GM20431 (cell line): ENCODE data around the gene GRIK1.
"Not testable (repeated sequence)": the region's sequence is repeated elsewhere in the genome, so short reads cannot be mapped to it uniquely, and the experiment has no call there.

Source experiments
- in situ Hi-C: fragments of 300-500 bp; cut with MseI, MboI; formaldehyde crosslinking; loops from one replicate; pipeline ENCODE4 v1.15.0; 2020; ENCODE audit warnings: low sequenced_read_pairs; ENCODE audit not compliant: unreplicated experiment

GRIK1 gene

DNA sequence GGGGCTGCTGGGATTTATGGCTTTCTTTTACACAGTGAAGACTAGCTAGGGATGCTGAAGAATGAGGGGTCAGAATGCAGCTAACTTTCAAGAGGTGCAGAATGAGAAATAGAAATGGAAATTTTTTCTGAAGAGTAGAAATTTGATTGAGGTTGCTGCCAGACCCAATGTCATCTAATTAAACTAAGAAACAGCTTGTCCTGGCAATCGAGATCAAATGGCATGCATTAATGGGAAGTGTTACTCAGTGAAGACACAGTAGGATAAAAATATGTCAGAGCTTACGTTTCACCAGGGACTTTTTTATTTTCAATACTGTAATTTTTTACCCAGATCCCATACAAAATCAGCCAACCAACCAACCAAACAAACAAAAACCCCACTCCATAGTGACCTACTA, 306.0 kb downstream of the GRIK1 start:
- in situ Hi-C loops, result no loop called here

GRCh38 chr21:29630441-29630840, 309.4 kb downstream of the GRIK1 start:
- in situ Hi-C loops, result no loop called here

GRCh38 chr21:29627905-29628304, 311.9 kb downstream of the GRIK1 start:
- in situ Hi-C loops, result no loop called here

DNA sequence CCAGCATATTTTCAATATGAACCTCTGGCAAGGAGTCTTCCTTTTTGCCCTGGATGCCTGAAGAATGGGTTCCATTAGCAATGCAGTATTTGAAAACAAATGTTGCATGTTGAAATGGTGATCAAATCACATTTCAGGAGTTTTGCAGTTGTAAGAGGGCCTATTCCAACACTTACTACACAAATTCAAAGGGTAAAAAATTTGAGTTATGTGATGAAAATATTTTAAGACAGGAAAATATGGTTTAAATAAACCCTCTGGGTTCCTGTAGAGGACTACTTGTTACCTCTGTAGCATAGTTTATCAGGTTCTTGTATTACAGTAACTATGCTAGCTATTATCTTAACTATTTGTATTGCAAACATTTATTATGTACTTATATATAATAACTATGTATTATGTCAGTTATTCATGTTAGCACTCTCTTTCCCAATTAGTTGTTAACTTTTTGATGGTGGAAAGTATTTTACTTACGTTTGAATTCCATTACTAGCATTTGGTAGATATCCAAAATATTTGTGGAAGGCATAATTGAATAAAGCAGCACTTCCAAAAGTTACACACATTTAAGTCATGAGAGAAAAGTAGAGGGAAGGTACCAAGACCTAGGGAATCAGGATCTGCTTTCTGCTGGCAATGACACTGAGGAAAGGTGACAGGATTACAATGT, 312.9 kb downstream of the GRIK1 start:
- in situ Hi-C loops, result no loop called here

DNA sequence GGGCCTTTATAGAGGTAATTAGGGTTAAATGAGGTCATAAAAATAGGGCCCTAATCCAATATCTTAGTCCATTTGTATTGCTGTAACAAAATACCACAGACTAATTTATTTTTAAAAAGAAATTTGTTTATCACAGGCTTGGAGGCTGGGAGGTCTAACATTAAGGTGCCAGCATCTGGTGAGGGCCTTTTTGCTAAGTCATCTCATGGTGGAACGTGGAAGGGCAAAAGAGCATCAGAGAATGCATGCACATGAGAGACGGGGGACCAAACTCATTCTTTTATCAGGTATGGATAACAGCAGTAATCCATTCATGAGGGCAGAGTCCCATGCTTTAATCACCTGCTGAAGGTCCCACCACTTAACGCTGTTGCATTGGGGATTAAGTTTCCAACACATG, 313.8 kb downstream of the GRIK1 start:
- in situ Hi-C loops, result no loop called here

DNA sequence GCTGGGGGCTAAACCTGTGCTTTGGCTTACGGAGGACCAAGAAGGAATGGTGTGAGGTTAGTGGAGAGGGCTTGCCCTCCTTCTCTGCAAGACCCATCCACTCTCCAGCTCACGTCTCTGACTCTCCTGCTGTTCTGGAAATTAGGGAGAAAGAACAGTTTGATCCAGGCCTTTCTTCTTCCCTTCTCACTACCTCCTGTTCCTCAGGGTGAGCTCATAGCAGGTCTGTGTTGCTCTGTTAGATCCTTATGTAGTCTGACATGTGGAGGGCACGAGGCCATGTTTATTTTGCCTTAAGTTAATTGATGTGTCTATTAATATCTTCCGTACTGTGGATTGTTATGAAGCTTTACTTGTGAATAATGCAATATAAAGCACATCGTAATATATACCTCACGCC, 315.0 kb downstream of the GRIK1 start:
- in situ Hi-C loops, result no loop called here

DNA sequence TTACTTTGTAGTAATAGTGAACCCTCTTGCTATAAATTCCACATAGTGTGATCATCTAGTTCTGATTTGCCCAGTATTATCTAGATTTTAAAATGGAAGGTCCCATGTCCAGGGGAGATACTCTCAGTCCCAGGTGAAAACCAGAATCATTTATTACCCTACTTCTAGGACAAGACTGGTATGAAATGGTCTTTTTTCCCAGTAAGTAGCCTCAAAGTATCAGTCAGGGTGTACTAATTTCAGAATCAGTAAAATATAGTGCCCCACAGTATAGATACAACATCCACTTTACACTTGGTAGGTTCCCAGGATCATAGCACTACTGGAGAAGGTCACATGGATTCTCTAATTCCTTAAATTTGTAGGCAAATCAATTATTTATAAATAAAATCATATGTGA, 318.3 kb downstream of the GRIK1 start:
- in situ Hi-C loops, result no loop called here

GRCh38 chr21:29616209-29616751, 323.5 kb downstream of the GRIK1 start:
- in situ Hi-C loops, result no loop called here

DNA sequence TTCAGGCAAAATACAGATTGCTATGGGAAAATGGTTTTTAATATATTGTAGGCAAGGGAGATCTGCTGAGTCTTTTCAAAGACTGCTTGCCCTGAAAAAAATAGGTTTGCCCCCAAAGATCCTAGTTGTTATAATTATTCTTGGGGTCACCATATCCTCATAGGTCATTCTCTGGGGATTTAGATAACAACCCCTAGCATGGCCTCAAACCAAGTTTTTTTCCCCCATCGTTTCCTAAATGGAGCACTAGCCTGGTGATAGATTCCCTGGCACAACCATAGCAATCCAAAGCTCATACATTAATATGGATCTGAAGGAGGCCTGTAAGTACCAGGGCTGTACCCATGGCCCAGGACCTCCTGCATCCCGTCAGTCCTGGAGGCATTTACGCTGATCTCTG, 325.9 kb downstream of the GRIK1 start:
- in situ Hi-C loops, result no loop called here

DNA sequence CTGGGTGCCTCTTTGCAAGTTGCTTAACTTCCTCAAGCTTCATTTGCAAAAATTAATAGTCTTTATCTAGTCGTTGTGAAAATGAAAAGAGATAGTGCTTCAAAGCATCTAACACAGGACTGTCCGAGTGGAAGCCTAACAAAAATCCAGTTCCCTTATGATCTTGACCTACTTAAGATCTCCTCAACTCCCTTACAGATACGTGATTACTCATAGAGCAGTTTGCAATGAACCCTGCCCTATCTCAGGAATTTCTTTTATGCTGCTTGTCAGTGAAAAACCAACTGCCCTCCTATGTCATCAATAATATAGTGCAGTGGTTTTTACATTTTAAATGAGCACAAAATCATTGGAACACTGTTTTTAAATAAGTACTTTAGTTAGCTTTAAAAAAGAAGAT, 326.8 kb downstream of the GRIK1 start:
- in situ Hi-C loops, result no loop called here

- in situ Hi-C loops, result no loop called here
These were observed 328.9 kb downstream of the GRIK1 start for GRCh38 chr21:29610779-29611360.

- in situ Hi-C loops, result no loop called here
These were observed 333.2 kb downstream of the GRIK1 start for GRCh38 chr21:29606613-29607012.

DNA sequence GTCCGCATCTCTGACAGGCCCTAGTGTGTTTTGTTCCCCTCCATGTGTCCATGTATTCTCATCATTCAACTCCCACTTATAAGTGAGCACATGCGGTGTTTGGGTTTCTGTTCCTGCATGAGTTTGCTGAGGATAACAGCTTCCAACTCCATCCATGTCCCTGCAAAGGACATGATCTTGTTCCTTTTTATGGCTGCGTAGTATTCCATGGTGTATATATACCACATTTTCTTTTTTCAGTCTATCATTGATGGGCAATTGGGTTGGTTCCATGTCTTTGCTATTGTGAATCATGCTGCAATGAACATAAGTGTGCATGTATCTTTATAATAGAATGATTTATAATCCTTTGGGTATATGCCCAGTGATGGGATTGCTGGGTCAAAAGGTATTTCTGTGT, 334.6 kb downstream of the GRIK1 start:
- in situ Hi-C loops, result not testable (repeated sequence)

- in situ Hi-C loops, result no loop called here
These were observed 335.7 kb downstream of the GRIK1 start for GRCh38 chr21:29604076-29604475.

- in situ Hi-C loops, result no loop called here
These were observed 338.7 kb downstream of the GRIK1 start for GRCh38 chr21:29601047-29601446.

DNA sequence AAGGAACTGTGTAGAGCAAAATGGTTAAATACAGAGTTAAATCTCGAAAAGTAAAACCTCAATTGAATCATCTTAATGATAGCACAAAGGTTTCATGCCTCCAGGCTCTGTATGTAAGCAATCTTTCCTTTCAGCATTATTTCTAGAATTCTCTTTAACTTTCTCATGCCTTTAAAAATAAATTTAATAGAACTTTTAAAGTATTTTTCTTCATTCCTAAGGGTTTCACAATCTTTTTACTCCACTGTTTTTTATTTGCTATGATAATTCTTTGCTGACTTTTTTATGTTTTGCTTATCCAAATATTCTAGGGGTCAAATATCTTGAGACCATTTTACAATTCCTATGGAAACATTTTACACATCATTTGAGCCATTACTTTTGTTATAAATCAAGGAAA, 353.1 kb downstream of the GRIK1 start:
- in situ Hi-C loops, result no loop called here

DNA sequence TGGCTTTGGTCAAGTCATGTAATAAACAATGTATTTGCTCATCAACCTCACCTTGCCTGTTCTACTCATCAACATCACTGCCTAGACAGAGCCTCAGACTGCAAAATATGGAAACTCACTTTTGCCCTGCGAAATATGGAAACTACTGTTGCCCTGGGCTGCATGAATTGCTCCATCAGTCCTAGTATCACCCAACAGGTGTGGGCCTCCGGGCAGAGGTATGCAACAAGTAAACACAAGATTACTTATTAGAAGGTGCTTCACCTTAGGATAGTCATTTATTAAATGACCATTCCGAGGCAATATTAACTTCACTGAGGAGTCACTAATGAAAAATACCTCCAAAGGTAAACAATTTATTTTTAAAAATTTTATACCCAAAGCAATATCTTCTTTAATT, 354.3 kb downstream of the GRIK1 start:
- in situ Hi-C loops, result no loop called here

DNA sequence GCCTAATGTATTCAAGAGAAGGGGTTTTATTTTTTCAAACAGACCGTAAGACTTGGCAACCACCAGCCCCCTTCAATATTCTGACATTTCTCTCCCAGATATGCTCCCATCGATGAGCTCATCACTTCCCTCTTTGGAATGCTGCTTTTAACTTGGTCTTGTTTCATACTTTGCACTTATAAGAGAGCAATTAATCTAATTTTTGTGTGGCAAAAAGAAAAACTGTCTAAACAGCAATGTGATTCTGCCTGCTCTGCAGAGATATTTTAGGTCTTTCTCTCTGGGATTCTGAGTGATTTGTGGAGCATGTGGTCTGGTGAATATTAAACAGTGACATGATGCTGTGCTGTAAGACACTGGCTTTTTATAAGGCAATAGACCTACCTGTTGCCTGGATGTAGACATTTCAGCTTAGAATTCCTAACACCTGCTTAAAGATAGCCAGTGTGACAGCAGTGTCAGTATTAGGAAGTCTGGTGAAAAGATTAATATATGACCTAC, 356.3 kb downstream of the GRIK1 start:
- in situ Hi-C loops, result no loop called here

DNA sequence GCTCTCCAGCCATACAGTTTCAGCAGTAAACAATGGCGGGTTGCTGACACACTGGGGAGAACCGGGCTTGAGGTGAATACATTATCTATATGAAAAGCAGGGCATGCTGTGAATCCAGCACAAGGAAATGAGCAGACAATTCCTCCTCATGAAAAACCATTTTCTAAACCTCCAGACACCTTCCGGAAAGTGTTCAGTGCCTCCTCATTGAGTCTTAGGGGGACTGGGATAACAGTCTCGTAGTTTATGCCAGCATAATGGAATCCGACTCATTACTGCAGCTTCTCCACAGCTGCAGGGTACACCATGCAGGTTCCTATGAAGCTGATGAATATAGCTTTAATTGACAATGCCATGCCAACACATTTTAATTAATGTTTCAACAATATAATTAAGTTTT, 356.9 kb downstream of the GRIK1 start:
- in situ Hi-C loops, result no loop called here

DNA sequence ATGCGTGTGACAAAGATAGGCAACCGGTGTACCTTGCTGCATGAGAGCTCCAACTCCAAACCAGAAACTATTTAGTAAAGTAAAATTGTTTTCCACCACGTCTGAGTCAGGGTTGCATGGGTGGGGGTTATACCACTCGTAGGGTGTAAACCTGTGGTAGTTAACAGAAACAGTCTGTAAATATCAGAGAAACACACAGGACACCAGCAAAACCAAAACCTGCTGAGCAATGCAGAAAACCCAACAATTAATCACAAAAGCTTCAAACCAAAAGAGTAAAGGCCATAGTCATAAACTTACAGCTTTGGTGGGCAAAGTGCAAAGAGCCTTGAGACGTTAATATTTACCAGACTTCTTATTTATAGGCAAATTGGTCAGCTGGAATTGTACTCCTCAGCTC, 358.4 kb downstream of the GRIK1 start:
- in situ Hi-C loops, result no loop called here

- in situ Hi-C loops, result no loop called here
These were observed 359.0 kb downstream of the GRIK1 start for GRCh38 chr21:29580732-29581285.
